ENCODE results near the gene CLIC6. TPM values are rescaled to one million over a fixed set of nuclear protein-coding genes. Genes with fewer than 3 reads are reported as not detected.

Gene CLIC6
- total and polyA plus RNA-seq, 2 of the 4 experiments (the other 2 are of a cell fraction) = not detected

DNA sequence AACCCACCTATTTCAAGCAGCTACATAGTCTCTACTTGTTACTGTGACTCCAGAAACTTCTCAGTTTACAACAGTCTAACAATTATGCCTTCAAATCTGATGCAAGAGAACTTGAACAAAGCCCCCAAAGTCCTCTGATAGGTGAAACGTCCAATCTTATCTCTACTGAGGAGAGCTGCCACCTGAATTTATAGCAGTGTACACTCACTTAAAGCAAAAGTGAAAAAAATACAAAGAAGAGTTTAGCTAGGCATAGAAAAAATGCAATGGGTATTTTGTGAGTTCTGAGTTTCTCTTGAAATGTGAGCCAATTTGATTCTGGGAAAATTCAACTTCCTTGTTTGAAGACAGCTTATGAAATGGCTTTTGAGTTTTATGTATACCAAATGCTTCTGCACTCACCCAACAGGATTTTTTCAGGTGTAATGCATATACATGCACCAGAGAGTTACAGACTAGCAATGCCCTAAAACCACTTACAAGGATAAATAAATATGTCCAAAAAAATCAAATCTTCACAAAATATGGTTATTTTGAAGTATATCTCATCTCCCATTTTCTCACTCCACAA is 17.8 kb upstream of the CLIC6 start:
- H3K4ac ChIP-seq (ENCODE audit: low read depth, low read length) = no peak overlapping the region
- no peak overlapping the region for H3K18ac ChIP-seq (ENCODE audit: low read depth, low read length)
- DNase-seq = no peak
- no peak overlapping the region for H2BK20ac ChIP-seq (ENCODE audit: low read depth, low read length)
- no peak overlapping the region for H2AK9ac ChIP-seq (replicated peaks; ENCODE audit: low read depth, low read length, poor library complexity)
- no peak overlapping the region for H3K14ac ChIP-seq (replicated peaks; ENCODE audit: low read depth, low read length)
- TF ChIP-seq SMC3 (IDR thresholded peaks at IDR 0.05; ENCODE audit: low read depth, low read length) = no peak
- TF ChIP-seq POLR2A (IDR thresholded peaks at IDR 0.05; ENCODE audit: low read depth, low read length) = no peak
- TF ChIP-seq RAD21 (IDR thresholded peaks at IDR 0.05; ENCODE audit: low read length) = no peak
- TF ChIP-seq CEBPB (IDR thresholded peaks at IDR 0.05; ENCODE audit: low read depth, low read length) = no peak
- no peak for ATAC-seq (ENCODE audit: low read depth)
- H3K23ac ChIP-seq (ENCODE audit: low read depth, low read length) = no peak overlapping the region
- BruUV-seq (replicated peaks) = no TSS peak
- H3K27ac ChIP-seq (ENCODE audit: insufficient read depth, low read length) = no peak overlapping the region
- H2AK5ac ChIP-seq (ENCODE audit: low read depth, low read length) = no peak overlapping the region
- H3K9me3 ChIP-seq (ENCODE audit: control insufficient read depth, insufficient read depth, low read length) = peaks cover 10% of the 10 kb centered on the region
- H3K36me3 ChIP-seq (ENCODE audit: control insufficient read depth, insufficient read depth, low read length) = no peaks in the 10 kb centered on the region
- H3K9me1 ChIP-seq (ENCODE audit: insufficient read depth, low read length) = no peaks in the 10 kb centered on the region
- H2AFZ ChIP-seq (replicated peaks; ENCODE audit: low read length, poor library complexity) = no peak overlapping the region
- no peak overlapping the region for H4K8ac ChIP-seq (ENCODE audit: low read depth in 2 of 2, low read length in 2 of 2)
- in situ Hi-C loops (cut with MboI; ENCODE audit: low sequenced_read_pairs) = no loop called here
- H3K79me1 ChIP-seq (ENCODE audit: low read depth in 1 of 2, low read length in 2 of 2) = no peaks in the 10 kb centered on the region
- H3K4me1 ChIP-seq (ENCODE audit: control insufficient read depth, insufficient read depth, low read length) = peaks cover 3% of the 10 kb centered on the region; the same call in 1 of the 2 replicates
- H3K4me3 ChIP-seq (ENCODE audit: insufficient read depth, low read depth, low read length) = no peak overlapping the region
- no peak overlapping the region for H3K9ac ChIP-seq (ENCODE audit: low read depth, low read length)
- no peak overlapping the region for H4K5ac ChIP-seq (ENCODE audit: low read depth, low read length)
- no peak overlapping the region for H2BK15ac ChIP-seq (ENCODE audit: low read depth, low read length)
- CTCF ChIA-PET = interaction anchor here (0.6 kb wide), 1 partner anchor 1575 kb away, joined by 11 read pairs; no protein-coding TSS in a partner anchor
- H4K20me1 ChIP-seq (ENCODE audit: insufficient read depth, low read length) = no peaks in the 10 kb centered on the region
- H3K56ac ChIP-seq (ENCODE audit: extremely low read depth, insufficient read depth, low read length) = no peak overlapping the region
- no peak overlapping the region for H4K91ac ChIP-seq (ENCODE audit: insufficient read depth, low read depth, low read length)
- intact Hi-C loops (cut with micrococcal nuclease) = no loop called here
- H2BK120ac ChIP-seq (ENCODE audit: low read depth, low read length) = no peak overlapping the region
- POLR2A ChIA-PET (ENCODE audit: unreplicated experiment) = no interaction called here
- H3K4me2 ChIP-seq (ENCODE audit: low read depth, low read length) = no peak overlapping the region
- H2BK5ac ChIP-seq (ENCODE audit: low read depth, low read length, poor library complexity, severe bottlenecking) = no peak overlapping the region
- dilution Hi-C loops (cut with HindIII; ENCODE audit: low sequenced_read_pairs, unreplicated experiment) = no loop called here
- 0% methylated on average over 1 of the region's 1 CpG; no CpG with 5 or more reads in 1 of the 2 experiments for WGBS, 2 experiments (ENCODE audit: extremely low coverage in 2 of 2, insufficient read length in 1 of 2)
- peaks cover 36% of the 10 kb centered on the region for H3K27me3 ChIP-seq (ENCODE audit: control insufficient read depth, insufficient read depth, low read length)

Measured in IMR-90 (cell line).